GM12892 (cell line): Measurements from ENCODE around the gene COG2.
"Not testable (repeated sequence)": the region's sequence is repeated elsewhere in the genome, so short reads cannot be mapped to it uniquely, and the experiment has no call there.

ENCODE experiments used
- POLR2A ChIP-seq: IDR thresholded peaks from 2 replicates; pipeline ENCODE4 v1.6.1; 2011; ENCODE audit warnings: low read depth, low read length, control low read depth
- TAF1 ChIP-seq: IDR thresholded peaks from 2 replicates; pipeline ENCODE4 v1.6.1; 2011; ENCODE audit warnings: low read depth, mild to moderate bottlenecking, control low read depth, low read length, borderline replicate concordance

DNA sequence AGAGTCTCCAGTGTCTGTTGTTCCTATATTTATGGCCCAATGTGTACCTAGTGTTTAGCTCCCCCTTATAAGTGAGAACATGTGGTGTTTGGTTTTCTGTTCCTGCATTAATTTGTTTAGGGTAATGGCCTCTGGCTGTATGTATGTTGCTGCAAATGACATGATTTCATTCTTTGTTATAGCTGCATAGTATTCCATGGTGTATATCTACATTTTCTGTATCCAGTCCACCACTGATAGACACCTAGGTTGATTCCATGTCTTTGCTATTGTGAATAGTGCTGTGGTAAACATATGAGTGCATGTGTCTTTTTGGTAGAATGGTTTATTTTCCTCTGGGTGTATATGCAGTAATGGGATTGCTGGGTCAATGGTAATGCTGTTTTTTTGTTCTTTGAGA, 56.7 kb downstream of the COG2 start:
- TF ChIP-seq POLR2A, TAF1: not testable (repeated sequence)
